GM23338 (cell line): ENCODE measurements around the gene PCDHGA4.
"Not testable (repeated sequence)": the region's sequence is repeated elsewhere in the genome, so short reads cannot be mapped to it uniquely, and the experiment has no call there.

ENCODE experiments used
- CTCF ChIP-seq, 2 experiments: fragments of 200-600 bp in 1 of 2; sonication (generic) in 1 of 2; conservative IDR thresholded peaks; 2 replicates each; pipeline versions ENCODE4 v1.5.1 to v1.6.1; 2016 to 2017; ENCODE audit warnings: antibody characterized with exemption in 2 of 2, low read depth in 2 of 2, mild to moderate bottlenecking in 2 of 2, moderate library complexity in 1 of 2
- EZH2 ChIP-seq: fragments of 200-600 bp; sonication (generic); IDR thresholded peaks from one replicate; pipeline ENCODE4 v1.8.0; 2017; ENCODE audit warnings: antibody characterized with exemption, mild to moderate bottlenecking, low read depth; ENCODE audit not compliant: unreplicated experiment
- POLR2AphosphoS5 ChIP-seq: IDR thresholded peaks from 2 replicates; pipeline ENCODE4 v1.6.1; 2016; ENCODE audit warnings: antibody characterized with exemption, low read depth
- STAT1 ChIP-seq: IDR thresholded peaks from one replicate; pipeline ENCODE4 v1.6.1; 2016; ENCODE audit warnings: antibody characterized with exemption; ENCODE audit not compliant: unreplicated experiment
- ZNF331 ChIP-seq: fragments of 250-450 bp; sonication (Bioruptor Pico); IDR thresholded peaks from 2 replicates; pipeline ENCODE4 v1.5.0; 2020; ENCODE audit warnings: low read depth, mild to moderate bottlenecking, moderate library complexity

DNA sequence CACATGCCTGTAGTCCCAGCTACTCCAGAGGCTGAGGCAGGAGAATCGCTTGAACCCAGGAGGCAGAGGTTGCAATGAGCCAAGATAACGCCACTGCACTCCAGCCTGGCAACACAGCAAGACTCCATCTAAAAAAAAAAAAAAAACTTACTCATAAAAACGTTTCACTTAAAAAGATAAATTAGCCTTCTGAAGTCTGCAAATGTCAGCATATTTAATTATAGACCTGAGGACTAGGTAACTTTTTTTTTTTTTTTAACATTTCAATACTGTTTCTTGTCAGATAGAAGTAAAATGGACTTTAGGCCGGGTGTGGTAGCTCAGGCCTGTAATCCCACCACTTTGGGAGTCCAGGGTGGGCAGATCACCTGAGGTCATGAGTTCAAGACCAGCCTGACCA, 37.9 kb upstream of the PCDHGA4 start:
- not testable (repeated sequence) for TF ChIP-seq CTCF (conservative IDR thresholded peaks at IDR 0.05; ENCODE audit: low read depth in 2 of 2); EZH2; POLR2AphosphoS5; ZNF331 (CRISPR knock-in tag); STAT1
